Neural cell (in vitro differentiated cells): ENCODE results near the gene PTGIS.

Source experiments
- CTCF ChIP-seq: fragments of 450-650 bp; IDR thresholded peaks from 2 replicates; pipeline ENCODE4 v1.5.1; 2014; ENCODE audit warnings: antibody characterized with exemption, mild to moderate bottlenecking, moderate library complexity; ENCODE audit not compliant: poor library complexity, severe bottlenecking
- EZH2 ChIP-seq: fragments of 200-600, 300-800 bp; shearing (Covaris generic), sonication (generic); IDR thresholded peaks from 2 replicates; pipeline ENCODE4 v1.6.1; 2014; ENCODE audit warnings: antibody characterized with exemption, low read length, borderline replicate concordance, mild to moderate bottlenecking; ENCODE audit not compliant: insufficient read depth, poor library complexity, severe bottlenecking
- MXI1 ChIP-seq: fragments of 450-650 bp; conservative IDR thresholded peaks from 2 replicates; pipeline ENCODE4 v1.6.1; 2014; ENCODE audit warnings: antibody characterized with exemption, mild to moderate bottlenecking; ENCODE audit not compliant: poor library complexity, severe bottlenecking
- RAD21 ChIP-seq: fragments of 450-650 bp; conservative IDR thresholded peaks from 2 replicates; pipeline ENCODE4 v1.6.1; 2014; ENCODE audit warnings: antibody characterized with exemption, mild to moderate bottlenecking, moderate library complexity
- SMC3 ChIP-seq: fragments of 450-650 bp; conservative IDR thresholded peaks from 2 replicates; pipeline ENCODE4 v1.6.1; 2014; ENCODE audit warnings: antibody characterized with exemption, mild to moderate bottlenecking, moderate library complexity; ENCODE audit not compliant: poor library complexity
- TF ChIP-seq, protein P1 (sequence below): IDR thresholded peaks from 2 replicates; pipeline ENCODE4 v1.6.1; 2012; ENCODE audit warnings: borderline replicate concordance

DNA sequence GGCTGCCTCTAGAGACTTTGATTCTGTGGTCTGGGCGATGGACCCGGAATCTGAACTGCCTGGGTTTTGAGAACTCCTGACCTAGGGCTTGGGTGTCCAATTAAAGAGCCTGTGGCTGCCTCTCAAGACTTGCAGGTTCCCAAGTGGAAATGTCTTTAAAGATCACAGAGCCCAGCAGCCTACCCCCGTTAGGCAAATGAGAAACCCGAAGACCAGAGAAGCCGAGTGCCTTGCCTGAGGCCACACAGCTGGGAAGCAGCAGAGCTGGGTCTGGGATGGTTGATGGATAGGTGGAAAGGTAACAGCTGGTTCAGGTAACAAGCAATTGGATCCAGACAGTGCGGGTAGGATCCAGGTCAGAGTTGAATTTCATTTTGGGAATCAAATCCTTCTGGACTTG, 111.3 kb downstream of the PTGIS start:
- TF ChIP-seq RAD21 (no peak), CTCF (no peak), EZH2 (no peak), MXI1 (no peak), SMC3 (no peak)
- TF ChIP-seq, protein P1, sequence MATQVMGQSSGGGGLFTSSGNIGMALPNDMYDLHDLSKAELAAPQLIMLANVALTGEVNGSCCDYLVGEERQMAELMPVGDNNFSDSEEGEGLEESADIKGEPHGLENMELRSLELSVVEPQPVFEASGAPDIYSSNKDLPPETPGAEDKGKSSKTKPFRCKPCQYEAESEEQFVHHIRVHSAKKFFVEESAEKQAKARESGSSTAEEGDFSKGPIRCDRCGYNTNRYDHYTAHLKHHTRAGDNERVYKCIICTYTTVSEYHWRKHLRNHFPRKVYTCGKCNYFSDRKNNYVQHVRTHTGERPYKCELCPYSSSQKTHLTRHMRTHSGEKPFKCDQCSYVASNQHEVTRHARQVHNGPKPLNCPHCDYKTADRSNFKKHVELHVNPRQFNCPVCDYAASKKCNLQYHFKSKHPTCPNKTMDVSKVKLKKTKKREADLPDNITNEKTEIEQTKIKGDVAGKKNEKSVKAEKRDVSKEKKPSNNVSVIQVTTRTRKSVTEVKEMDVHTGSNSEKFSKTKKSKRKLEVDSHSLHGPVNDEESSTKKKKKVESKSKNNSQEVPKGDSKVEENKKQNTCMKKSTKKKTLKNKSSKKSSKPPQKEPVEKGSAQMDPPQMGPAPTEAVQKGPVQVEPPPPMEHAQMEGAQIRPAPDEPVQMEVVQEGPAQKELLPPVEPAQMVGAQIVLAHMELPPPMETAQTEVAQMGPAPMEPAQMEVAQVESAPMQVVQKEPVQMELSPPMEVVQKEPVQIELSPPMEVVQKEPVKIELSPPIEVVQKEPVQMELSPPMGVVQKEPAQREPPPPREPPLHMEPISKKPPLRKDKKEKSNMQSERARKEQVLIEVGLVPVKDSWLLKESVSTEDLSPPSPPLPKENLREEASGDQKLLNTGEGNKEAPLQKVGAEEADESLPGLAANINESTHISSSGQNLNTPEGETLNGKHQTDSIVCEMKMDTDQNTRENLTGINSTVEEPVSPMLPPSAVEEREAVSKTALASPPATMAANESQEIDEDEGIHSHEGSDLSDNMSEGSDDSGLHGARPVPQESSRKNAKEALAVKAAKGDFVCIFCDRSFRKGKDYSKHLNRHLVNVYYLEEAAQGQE = no peak
